Measurements from ENCODE around the gene SMARCA1.

SMARCA1 gene

DNA sequence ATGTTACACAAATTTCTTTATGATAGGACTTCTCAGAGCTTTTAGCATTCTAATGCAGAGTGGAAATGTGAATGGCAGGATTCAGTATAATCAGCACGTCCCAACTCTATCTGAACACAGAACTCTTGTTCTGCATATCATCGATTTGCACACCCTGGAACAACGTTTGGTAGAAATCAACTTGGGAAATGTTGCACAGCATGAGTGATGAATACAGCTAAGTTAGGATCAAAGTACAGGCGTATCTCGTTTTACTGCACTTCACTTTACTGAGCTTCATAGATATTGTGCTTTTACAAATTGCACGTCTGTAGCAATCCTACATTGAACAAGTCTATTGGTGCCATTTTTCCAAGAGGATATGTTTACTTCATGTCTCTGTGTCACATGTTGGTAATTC is 70.8 kb downstream of the SMARCA1 start:
- no peak for FAIRE-seq

- no peak for FAIRE-seq
These were observed 73.2 kb downstream of the SMARCA1 start for GRCh38 chrX:129450123-129450522.

DNA sequence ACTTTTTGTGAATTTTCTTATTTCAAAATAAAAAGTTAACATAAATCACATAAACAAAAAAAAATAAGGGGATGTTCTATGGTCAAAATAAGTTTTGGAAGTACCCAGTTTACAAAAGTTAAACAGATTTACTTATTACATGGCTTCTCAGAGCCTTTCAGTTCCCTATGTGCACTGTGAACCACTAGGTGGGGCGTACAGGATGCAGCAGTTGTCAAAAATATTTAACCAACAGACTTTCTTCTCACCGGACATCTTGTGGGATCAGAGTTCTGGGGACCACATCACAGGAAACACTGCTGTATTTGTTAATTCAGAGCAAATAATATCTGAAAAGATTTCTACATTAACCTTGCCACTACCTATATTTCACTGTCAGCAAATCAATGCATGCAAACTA is 74.1 kb downstream of the SMARCA1 start:
- no peak for FAIRE-seq

DNA sequence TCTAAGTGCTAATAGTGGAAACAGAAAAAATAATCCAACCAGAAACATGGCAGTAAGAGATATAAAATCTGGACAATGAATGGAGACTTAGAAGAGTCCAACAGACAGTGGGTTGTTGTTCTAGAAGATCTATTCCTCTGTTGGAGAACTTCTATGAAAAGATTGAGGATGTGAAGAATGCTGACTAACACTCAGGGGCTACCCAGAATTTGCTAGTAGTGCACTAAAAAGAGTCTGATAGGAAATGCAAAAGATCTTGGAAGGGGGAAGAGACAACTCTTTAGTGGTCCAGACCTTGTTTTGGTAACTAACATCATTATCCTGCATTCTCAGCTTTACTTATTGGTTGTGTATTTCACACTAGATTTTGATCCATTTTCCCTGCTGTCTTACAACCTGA is 77.9 kb downstream of the SMARCA1 start:
- FAIRE-seq, result no peak

- no peak for FAIRE-seq
These were observed 89.3 kb downstream of the SMARCA1 start for GRCh38 chrX:129433945-129434344.

GRCh38 chrX:129433461-129433860 is 89.8 kb downstream of the SMARCA1 start:
- no peak for FAIRE-seq

GRCh38 chrX:129427267-129427666 is 96.0 kb downstream of the SMARCA1 start:
- FAIRE-seq, result no peak

DNA sequence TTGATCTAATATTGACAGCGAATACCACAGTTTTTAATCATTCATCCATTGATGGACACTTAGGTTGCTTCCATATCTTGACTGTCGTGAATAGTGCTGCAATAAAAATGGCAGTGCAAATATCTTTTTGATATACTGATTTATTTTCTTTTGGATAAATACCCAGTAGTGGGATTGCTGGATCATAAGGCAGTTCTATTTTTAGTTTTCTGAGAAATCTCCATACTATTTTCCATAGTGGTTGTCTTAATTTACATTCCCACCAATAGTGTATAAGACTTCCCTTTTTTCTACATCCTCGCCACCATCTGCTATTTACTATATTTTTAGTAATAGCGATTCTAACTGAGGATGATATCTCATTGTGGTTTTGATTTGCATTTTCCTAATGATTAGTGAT is 100.1 kb downstream of the SMARCA1 start:
- FAIRE-seq, result no peak

DNA sequence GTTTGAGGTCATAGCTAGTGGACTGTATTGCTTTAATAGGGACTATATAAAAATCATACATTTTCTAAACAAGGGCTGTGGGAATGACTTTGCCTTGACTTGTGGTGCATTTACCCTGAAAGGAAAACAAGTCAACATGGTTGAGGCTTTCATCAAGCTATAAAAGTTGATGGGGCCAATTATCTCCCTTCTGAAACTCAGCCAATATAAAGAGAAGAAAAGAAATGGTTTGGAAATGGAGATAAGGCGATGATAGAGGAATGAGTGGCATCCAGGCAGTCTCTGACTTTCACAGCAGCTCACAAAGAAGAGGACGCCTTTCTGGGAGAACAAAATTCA is 118.7 kb downstream of the SMARCA1 start:
- no peak for FAIRE-seq

DNA sequence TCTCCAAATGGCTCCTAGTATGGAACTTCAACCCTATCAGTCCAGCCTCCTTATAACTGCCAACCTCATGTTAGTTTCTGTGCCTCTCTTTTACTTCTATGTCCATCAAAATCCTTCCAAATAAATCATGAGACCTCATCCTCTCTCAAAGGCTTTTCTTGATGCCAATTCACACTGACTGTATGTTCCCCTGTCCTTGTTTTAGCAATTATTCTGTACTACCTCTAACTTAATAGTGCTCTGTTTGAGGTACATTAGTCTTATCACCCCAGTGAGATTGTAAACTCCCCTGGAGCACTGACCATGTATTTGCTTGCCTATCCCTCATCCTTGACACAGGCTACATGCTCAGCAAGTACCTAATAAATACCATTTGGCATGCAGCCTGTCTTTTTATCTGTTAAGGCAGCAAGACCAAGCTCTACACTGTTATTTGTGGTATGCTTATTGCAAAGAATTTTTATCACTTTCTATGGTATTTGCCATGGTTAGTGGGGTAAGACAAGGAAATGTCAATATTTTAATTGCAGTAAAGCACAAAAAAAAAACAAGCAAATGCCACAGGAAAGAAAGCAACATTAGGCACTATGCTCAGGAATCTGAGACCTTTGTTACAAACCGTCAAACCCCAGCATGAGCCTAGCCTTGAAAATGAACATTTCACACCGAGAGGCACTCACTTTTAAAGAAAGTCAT is 119.2 kb downstream of the SMARCA1 start:
- FAIRE-seq, result no peak
